GM21737 (cell line): ENCODE data around the gene CACUL1.
A peak's percentile ranks its signal among the peaks of the same experiment; 100 is the strongest.

Experiments
- ATAC-seq: cut with Tn5 transposase; IDR thresholded peaks from one replicate; pipeline ENCODE4 v1.9.1; 2021; ENCODE audit warnings: mild to moderate bottlenecking, moderate library complexity; ENCODE audit not compliant: unreplicated experiment

The CACUL1 gene

GRCh38 chr10:118735294-118735693 lies 19.5 kb downstream of the CACUL1 start:
- ATAC-seq, result no peak

- ATAC-seq, result no peak
Measured at GRCh38 chr10:118734475-118734874, 20.3 kb downstream of the CACUL1 start.

GRCh38 chr10:118732245-118733165 lies 22.3 kb downstream of the CACUL1 start:
- ATAC-seq, result no peak

- ATAC-seq, result no peak
Measured at GRCh38 chr10:118730756-118731456, 23.9 kb downstream of the CACUL1 start.

- peak; percentile 86 for ATAC-seq
Measured at GRCh38 chr10:118729641-118730258, 25.0 kb downstream of the CACUL1 start.

GRCh38 chr10:118729200-118729599 lies 25.6 kb downstream of the CACUL1 start:
- ATAC-seq, result no peak

- no peak for ATAC-seq
Measured at GRCh38 chr10:118725886-118726500, 28.8 kb downstream of the CACUL1 start.

GRCh38 chr10:118723466-118723865 lies 31.3 kb downstream of the CACUL1 start:
- ATAC-seq, result no peak

- no peak for ATAC-seq
Measured at GRCh38 chr10:118721539-118721876, 33.3 kb downstream of the CACUL1 start.

- no peak for ATAC-seq
Measured at GRCh38 chr10:118720685-118721538, 33.9 kb downstream of the CACUL1 start.

GRCh38 chr10:118714366-118714765 lies 40.4 kb downstream of the CACUL1 start:
- no peak for ATAC-seq

GRCh38 chr10:118712930-118713634 lies 41.7 kb downstream of the CACUL1 start:
- ATAC-seq, result no peak

GRCh38 chr10:118712080-118712479 lies 42.7 kb downstream of the CACUL1 start:
- no peak for ATAC-seq

- ATAC-seq, result no peak
Measured at GRCh38 chr10:118710487-118710886, 44.3 kb downstream of the CACUL1 start.

- no peak for ATAC-seq
Measured at GRCh38 chr10:118708571-118708970, 46.2 kb downstream of the CACUL1 start.

- ATAC-seq, result no peak
Measured at GRCh38 chr10:118704711-118705110, 50.1 kb downstream of the CACUL1 start.

GRCh38 chr10:118701529-118702323 lies 53.0 kb downstream of the CACUL1 start:
- ATAC-seq, result no peak

- peak; percentile 95 for ATAC-seq
Measured at GRCh38 chr10:118698421-118698820, 56.3 kb downstream of the CACUL1 start.

GRCh38 chr10:118694848-118695247 lies 59.9 kb downstream of the CACUL1 start:
- no peak for ATAC-seq
